Measurements from ENCODE around the gene LPP.

Gene LPP

GRCh38 chr3:188254520-188255070, 100.6 kb downstream of the LPP start:
- no peak for DNase-seq

DNA sequence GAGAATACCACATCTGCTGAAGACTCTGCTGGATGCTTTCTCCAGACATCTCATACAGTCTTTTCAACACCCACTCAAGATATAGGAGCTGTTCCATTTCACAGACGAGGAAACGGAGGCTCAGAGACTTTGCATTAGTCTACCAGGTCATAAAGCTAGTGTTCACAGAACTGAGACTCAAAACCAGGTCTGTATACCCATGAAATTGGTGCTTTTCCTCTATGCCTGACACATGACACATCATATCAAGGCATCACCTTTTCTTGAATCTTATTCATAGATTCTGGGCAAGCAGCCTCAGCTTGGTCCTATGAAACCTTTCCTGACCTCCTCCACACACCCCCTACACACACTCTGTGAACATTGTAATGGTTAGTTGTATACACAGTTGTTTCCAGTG, 101.2 kb downstream of the LPP start:
- DNase-seq = no peak

- DNase-seq = no peak
Measured at GRCh38 chr3:188256758-188257157, 102.8 kb downstream of the LPP start.

- peak in 1 of 5 experiments; percentile 26 for DNase-seq
Measured at GRCh38 chr3:188257384-188258026, 103.5 kb downstream of the LPP start.

- no peak for DNase-seq
Measured at GRCh38 chr3:188259191-188259590, 105.2 kb downstream of the LPP start.

DNA sequence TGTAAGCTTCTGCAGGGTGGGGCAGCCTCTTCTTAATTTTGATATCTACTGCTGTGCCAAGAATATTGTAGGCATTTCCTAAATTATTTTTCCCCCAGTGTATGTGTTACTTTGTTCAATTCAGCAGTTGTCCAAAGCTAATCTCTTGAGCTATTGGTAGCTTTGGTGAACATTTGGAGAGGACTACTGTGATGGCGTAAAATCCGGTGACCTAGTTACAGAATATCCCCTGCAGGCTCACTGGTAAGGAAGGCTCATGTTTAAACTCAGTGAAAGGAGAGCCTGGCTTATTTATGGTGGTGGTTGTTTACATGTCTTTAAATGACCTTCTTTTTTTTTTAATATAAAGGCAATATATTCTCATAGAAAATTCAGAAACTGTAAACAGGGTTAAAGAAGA, 105.6 kb downstream of the LPP start:
- DNase-seq = no peak

DNA sequence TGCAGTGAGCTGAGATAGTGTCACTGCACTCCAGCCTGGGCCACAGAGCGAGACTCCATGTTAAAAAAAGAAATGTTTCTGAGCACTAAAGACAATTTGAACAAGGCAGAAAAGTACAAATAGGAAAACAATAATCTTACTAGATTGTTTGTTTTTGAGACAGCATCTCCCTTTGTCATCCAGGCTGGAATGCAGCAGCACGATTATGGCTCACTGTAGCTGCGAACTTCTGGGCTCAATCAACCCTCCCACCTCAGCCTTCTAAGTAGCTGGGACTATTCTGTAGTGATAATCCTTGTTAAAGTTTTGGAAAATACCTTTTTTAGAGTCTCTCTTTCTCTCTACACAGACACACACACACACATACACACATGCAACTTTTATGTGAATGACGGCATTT, 107.1 kb downstream of the LPP start:
- no peak for DNase-seq

GRCh38 chr3:188262488-188262887, 108.5 kb downstream of the LPP start:
- DNase-seq = no peak

GRCh38 chr3:188262913-188263683, 109.1 kb downstream of the LPP start:
- DNase-seq = no peak

DNA sequence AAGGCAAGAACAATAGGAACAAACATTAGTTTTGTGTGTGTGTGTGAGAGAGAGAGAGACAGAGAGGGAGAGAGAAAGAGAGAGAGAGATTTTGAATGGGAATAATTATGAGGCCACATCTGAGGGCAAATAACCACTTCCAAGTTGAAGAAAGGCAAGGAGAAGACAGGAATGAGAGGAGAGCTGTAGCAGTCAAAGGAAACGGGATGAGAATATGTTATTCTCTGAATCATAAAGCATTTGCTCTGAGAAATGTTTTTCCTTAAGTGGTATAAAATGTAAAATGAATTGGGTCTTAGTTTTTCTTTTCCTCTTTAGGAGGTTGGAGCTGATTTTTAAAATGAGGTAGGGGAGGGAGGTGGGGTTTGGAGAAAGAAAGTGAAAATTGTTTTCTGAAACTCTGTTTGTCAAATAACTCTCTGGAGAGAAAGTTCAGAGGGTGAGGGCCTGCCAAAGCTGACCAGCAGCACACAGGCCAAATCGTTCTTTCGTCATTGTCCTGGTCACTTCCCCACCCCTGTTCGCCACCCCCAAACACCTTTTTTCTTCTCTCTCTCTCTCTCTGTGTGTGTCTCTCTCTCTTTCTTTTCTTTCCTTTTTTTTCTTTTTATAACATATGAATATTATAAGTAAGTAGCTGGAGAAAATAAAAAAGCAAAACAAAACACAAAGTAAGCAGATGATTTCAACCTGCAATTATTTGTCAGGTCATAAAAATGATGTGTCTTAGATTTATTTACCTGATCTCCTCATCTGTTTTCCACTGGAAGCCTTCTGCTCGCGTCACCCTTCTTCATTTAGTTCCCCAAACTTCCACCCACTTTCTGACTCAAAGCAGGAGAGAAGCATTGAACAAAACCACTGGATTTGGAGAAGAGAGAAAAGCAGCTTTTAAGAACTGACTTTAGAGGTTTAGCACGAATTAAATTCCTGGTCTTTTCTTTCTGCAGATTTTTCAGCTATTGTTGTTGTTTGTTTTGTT, 110.6 kb downstream of the LPP start:
- DNase-seq = no peak

- DNase-seq = no peak
Measured at GRCh38 chr3:188266562-188267274, 112.8 kb downstream of the LPP start.

DNA sequence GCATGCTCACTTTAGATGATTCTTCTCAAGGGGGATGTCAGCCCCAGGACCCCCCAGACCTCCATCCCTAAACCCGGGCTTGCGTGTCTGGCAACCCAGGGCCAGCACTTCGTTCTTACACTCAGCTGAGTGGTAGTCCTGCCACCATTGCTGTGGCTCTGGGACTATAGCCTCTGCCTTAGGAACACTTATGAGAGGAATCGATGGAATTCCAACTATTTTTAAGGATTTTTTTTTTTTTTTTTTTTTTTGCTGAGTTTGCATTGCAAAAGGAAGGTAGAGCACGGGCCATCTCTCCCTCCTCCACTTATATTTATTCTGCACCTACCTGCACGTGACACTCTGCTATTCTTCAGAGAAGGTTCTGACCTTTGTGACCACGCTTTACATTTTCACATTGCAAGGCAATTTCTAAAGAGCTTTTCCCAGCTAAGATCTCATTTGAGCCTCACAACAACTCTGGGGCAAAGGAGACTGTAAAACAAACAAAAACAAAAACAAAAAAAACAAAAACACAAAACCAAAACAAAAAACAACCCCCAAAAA, 113.9 kb downstream of the LPP start:
- no peak for DNase-seq

GRCh38 chr3:188268336-188268735, 114.4 kb downstream of the LPP start:
- no peak for DNase-seq

- no peak for DNase-seq
Measured at GRCh38 chr3:188269040-188269439, 115.1 kb downstream of the LPP start.

GRCh38 chr3:188270423-188270972, 116.5 kb downstream of the LPP start:
- DNase-seq = no peak

DNA sequence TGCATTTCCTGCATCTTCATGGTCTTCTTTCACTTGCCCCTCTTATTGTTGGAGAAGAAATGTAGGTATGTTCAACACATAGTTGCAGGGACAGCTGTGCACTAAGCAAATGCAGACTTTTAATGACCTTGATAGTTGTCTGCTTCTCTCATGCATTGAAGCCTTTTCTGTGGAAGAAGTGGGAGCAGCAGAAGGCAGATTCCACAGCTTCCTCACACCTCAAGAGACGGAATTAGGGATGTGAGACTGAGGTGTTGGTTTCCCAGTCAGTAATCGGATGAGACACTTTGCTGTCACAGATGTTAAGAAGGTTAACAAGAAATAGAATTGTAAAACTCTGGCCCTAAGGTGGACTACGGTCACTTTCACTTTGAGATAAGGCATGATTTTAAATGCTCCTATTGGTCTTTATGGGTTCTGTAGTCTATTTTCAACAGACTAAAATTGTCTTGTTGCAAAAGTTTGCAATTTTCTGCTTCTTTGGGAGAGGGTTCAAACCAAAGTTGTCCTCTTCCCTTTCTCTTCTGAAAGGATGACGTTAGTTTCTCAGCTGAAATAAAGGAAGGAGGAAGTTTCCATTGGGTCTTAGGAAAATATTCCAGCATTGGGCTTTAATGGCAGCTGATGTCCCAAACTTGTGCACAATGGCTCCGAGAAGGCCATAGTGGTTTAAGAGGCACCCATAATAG, 117.4 kb downstream of the LPP start:
- no peak for DNase-seq

- DNase-seq = no peak
Measured at GRCh38 chr3:188272481-188273372, 118.8 kb downstream of the LPP start.

DNA sequence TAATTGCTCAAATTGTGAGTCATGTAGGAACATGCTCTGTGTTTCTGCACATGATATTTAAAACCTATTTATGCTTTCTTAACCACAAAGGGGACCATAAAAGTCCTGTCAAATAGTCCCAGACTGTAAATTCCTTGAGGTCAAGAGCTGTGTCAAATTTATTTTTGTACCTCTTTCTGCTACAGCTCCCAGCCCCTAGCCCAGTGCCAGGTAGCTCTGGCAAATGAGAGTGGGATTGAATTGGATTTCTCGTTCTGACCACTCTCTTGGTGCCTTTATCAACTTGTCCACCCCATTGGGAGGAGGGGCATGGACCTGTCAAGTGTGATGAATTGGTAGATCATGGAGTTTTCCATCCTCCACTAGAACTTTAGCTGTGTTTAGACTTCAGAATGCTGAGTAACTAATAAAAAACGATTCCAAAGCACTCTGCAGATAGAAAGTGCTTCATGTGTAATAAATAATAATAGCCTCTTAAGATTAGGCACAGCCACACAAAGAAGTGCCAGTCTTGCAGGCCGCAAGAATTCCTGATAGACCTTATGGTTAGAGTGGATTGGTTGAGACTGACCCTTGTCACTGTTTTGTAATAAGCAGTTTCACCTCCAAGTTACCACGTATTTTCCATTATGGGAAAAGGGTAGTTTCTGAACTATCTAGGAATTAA, 120.4 kb downstream of the LPP start:
- DNase-seq = no peak

GRCh38 chr3:188276375-188276774, 122.4 kb downstream of the LPP start:
- no peak for DNase-seq

All from T-helper 2 cell (primary cell).